GM12874 (cell line): Measurements from ENCODE around the gene LRP11.

Source experiments
- CTCF ChIP-seq: IDR thresholded peaks from 2 replicates; pipeline ENCODE4 v1.5.1; 2011; ENCODE audit warnings: low read depth, mild to moderate bottlenecking, control low read depth, low read length, moderate library complexity; ENCODE audit not compliant: insufficient read depth

The LRP11 gene

GRCh38 chr6:149905911-149906371 is 41.8 kb upstream of the LRP11 start:
- no peak for TF ChIP-seq CTCF

GRCh38 chr6:149905371-149905910 is 41.3 kb upstream of the LRP11 start:
- TF ChIP-seq CTCF: no peak

- TF ChIP-seq CTCF: no peak
These were observed 40.7 kb upstream of the LRP11 start for GRCh38 chr6:149904661-149905370.

- no peak for TF ChIP-seq CTCF
These were observed 39.9 kb upstream of the LRP11 start for GRCh38 chr6:149903938-149904611.

GRCh38 chr6:149901444-149902140 is 37.4 kb upstream of the LRP11 start:
- TF ChIP-seq CTCF: no peak

GRCh38 chr6:149900620-149901443 is 36.7 kb upstream of the LRP11 start:
- TF ChIP-seq CTCF: no peak
